Measurements from ENCODE around the gene CACNA1C.

Gene CACNA1C

DNA sequence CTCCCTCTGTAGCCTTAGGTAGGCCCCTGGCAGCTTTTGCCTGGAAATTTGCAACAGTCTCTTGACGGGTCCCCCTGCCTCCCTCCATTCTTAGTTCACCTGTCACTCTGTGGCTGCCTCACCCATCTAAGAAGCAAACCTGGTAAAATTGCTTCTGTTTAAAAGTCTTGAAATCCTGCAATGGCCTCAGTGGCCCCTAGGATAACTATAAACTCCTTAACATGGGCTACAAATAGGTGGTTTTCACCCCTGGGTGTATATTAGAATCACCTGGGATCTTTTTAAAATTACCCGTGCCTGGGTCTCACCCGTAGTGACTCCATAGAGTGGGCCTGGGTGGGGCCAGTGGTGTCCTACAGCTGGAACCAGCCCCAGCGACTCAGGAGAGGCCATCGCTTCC, 332.7 kb downstream of the CACNA1C start:
- H3K79me2 ChIP-seq (ENCODE audit: control insufficient read depth, low read length) = no peaks in the 10 kb centered on the region
- H3K4me2 ChIP-seq (ENCODE audit: low read length) = no peak overlapping the region
- H3F3A ChIP-seq (ENCODE audit: control insufficient read depth, insufficient read depth) = no peaks in the 10 kb centered on the region
- H3K27me3 ChIP-seq (ENCODE audit: control insufficient read depth, low read length) = peaks cover 31% of the 10 kb centered on the region
- no peaks in the 10 kb centered on the region for H4K20me1 ChIP-seq (ENCODE audit: control insufficient read depth, insufficient read depth, low read depth, low read length)
- TF ChIP-seq EZH2phosphoT487 (IDR thresholded peaks at IDR 0.05; ENCODE audit: borderline replicate concordance, low read length) = no peak
- TF ChIP-seq, protein P1, sequence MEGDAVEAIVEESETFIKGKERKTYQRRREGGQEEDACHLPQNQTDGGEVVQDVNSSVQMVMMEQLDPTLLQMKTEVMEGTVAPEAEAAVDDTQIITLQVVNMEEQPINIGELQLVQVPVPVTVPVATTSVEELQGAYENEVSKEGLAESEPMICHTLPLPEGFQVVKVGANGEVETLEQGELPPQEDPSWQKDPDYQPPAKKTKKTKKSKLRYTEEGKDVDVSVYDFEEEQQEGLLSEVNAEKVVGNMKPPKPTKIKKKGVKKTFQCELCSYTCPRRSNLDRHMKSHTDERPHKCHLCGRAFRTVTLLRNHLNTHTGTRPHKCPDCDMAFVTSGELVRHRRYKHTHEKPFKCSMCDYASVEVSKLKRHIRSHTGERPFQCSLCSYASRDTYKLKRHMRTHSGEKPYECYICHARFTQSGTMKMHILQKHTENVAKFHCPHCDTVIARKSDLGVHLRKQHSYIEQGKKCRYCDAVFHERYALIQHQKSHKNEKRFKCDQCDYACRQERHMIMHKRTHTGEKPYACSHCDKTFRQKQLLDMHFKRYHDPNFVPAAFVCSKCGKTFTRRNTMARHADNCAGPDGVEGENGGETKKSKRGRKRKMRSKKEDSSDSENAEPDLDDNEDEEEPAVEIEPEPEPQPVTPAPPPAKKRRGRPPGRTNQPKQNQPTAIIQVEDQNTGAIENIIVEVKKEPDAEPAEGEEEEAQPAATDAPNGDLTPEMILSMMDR (IDR thresholded peaks at IDR 0.05; ENCODE audit: low read depth, low read length, poor library complexity, severe bottlenecking) = no peak
- H3K9me2 ChIP-seq (replicated peaks; ENCODE audit: control insufficient read depth, low read length) = no peaks in the 10 kb centered on the region
- no peaks in the 10 kb centered on the region for H3K4me1 ChIP-seq (ENCODE audit: control insufficient read depth, low read length)
- H3K27ac ChIP-seq (ENCODE audit: low read depth, low read length) = no peak overlapping the region
- H3K36me3 ChIP-seq (ENCODE audit: control insufficient read depth, low read length) = no peaks in the 10 kb centered on the region
- H3K4me3 ChIP-seq (ENCODE audit: low read length) = no peak overlapping the region
- H3K9me3 ChIP-seq (ENCODE audit: control insufficient read depth, insufficient read depth, low read length) = no peaks in the 10 kb centered on the region

DNA sequence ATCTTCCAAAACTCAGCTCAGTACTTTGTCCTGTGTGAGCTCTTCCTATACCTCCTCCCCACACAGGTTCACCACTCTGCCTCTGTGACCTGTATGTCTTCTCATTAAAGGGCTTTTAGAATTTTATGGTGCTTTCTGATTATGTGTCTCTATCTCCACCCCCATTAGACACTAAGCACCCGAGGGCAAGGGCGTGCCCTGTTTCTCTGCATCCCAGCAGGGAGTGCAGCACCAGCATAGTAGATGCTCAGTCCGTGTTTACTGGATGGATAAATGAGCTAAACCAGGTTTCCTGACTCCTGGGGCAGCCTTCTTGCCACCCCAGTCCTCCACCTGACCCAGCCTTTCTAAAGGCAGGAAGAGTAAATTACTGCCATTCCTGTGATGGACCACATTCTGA, 333.8 kb downstream of the CACNA1C start:
- H3K27me3 ChIP-seq (ENCODE audit: control insufficient read depth, low read length) = peaks cover 31% of the 10 kb centered on the region
- no peaks in the 10 kb centered on the region for H3K36me3 ChIP-seq (ENCODE audit: control insufficient read depth, low read length)
- TF ChIP-seq EZH2phosphoT487 (IDR thresholded peaks at IDR 0.05; ENCODE audit: borderline replicate concordance, low read length) = no peak
- TF ChIP-seq, protein P1 (IDR thresholded peaks at IDR 0.05; ENCODE audit: low read depth, low read length, poor library complexity, severe bottlenecking) = no peak
- H3K9me2 ChIP-seq (replicated peaks; ENCODE audit: control insufficient read depth, low read length) = no peaks in the 10 kb centered on the region
- no peaks in the 10 kb centered on the region for H3K9me3 ChIP-seq (ENCODE audit: control insufficient read depth, insufficient read depth, low read length)
- no peak overlapping the region for H3K4me2 ChIP-seq (ENCODE audit: low read length)
- no peak overlapping the region for H3K4me3 ChIP-seq (ENCODE audit: low read length)
- no peaks in the 10 kb centered on the region for H3F3A ChIP-seq (ENCODE audit: control insufficient read depth, insufficient read depth)
- H3K27ac ChIP-seq (ENCODE audit: low read depth, low read length) = no peak overlapping the region
- H3K79me2 ChIP-seq (ENCODE audit: control insufficient read depth, low read length) = no peaks in the 10 kb centered on the region
- H3K4me1 ChIP-seq (ENCODE audit: control insufficient read depth, low read length) = no peaks in the 10 kb centered on the region
- no peaks in the 10 kb centered on the region for H4K20me1 ChIP-seq (ENCODE audit: control insufficient read depth, insufficient read depth, low read depth, low read length)

DNA sequence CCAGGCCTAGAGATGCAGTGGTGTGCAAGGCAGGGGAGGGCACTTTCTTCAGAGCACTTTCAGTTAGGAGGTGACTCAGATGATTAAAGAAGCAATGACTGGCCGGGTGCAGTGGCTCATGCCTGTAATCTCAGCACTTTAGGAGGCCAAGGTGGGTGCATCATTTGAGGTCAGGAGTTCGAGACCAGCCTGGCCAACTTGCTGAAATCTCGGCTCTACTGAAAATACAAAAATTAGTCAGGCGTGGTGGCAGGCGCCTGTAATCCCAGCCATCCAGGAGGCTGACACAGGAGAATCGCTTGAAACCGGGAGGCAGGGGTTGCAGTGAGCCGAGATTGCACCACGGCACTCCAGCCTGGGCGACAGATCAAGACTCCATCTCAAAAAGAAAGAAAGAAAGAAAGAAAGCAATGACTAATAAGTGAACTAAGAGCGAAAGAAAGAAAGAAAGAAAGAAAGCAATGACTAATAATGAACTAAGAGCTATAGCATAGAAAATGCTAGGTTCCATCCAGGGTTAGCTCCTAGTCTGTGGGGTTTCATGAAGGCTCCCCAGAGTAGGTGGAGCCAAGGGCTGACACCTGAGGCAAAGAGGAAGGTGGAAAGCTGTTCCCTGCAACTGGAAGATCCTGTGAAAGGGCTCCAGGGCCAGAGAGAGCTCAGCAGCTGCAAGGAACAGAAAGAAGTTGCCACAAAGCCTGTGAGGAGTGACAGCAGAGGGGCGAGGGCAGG, 334.5 kb downstream of the CACNA1C start:
- H3K79me2 ChIP-seq (ENCODE audit: control insufficient read depth, low read length) = no peaks in the 10 kb centered on the region
- H3K9me3 ChIP-seq (ENCODE audit: control insufficient read depth, insufficient read depth, low read length) = no peaks in the 10 kb centered on the region
- TF ChIP-seq, protein P1 (IDR thresholded peaks at IDR 0.05; ENCODE audit: low read depth, low read length, poor library complexity, severe bottlenecking) = no peak
- TF ChIP-seq EZH2phosphoT487 (IDR thresholded peaks at IDR 0.05; ENCODE audit: borderline replicate concordance, low read length) = no peak
- H3K9me2 ChIP-seq (replicated peaks; ENCODE audit: control insufficient read depth, low read length) = no peaks in the 10 kb centered on the region
- peaks cover 31% of the 10 kb centered on the region for H3K27me3 ChIP-seq (ENCODE audit: control insufficient read depth, low read length)
- no peak overlapping the region for H3K4me3 ChIP-seq (ENCODE audit: low read length)
- no peaks in the 10 kb centered on the region for H3K4me1 ChIP-seq (ENCODE audit: control insufficient read depth, low read length)
- H4K20me1 ChIP-seq (ENCODE audit: control insufficient read depth, insufficient read depth, low read depth, low read length) = no peaks in the 10 kb centered on the region
- no peaks in the 10 kb centered on the region for H3F3A ChIP-seq (ENCODE audit: control insufficient read depth, insufficient read depth)
- H3K4me2 ChIP-seq (ENCODE audit: low read length) = no peak overlapping the region
- no peaks in the 10 kb centered on the region for H3K36me3 ChIP-seq (ENCODE audit: control insufficient read depth, low read length)
- no peak overlapping the region for H3K27ac ChIP-seq (ENCODE audit: low read depth, low read length)

Data from DOHH2 (cell line).